OCI-LY7 (cell line): Measurements from ENCODE around the gene CENPU.

Experiments
- EZH2phosphoT487 ChIP-seq: fragments of 200-600 bp; sonication (generic); IDR thresholded peaks from 2 replicates; pipeline ENCODE4 v1.6.1; 2018; ENCODE audit warnings: low read depth, borderline replicate concordance, mild to moderate bottlenecking, mixed run types, antibody characterized with exemption, low read length, moderate library complexity, mixed read lengths
- TF ChIP-seq, protein P1 (sequence below): fragments of 200-600 bp; sonication (generic); conservative IDR thresholded peaks from 2 replicates; pipeline ENCODE4 v1.5.1; 2014; ENCODE audit warnings: mild to moderate bottlenecking, antibody characterized with exemption, low read length, moderate library complexity, mixed read lengths

DNA sequence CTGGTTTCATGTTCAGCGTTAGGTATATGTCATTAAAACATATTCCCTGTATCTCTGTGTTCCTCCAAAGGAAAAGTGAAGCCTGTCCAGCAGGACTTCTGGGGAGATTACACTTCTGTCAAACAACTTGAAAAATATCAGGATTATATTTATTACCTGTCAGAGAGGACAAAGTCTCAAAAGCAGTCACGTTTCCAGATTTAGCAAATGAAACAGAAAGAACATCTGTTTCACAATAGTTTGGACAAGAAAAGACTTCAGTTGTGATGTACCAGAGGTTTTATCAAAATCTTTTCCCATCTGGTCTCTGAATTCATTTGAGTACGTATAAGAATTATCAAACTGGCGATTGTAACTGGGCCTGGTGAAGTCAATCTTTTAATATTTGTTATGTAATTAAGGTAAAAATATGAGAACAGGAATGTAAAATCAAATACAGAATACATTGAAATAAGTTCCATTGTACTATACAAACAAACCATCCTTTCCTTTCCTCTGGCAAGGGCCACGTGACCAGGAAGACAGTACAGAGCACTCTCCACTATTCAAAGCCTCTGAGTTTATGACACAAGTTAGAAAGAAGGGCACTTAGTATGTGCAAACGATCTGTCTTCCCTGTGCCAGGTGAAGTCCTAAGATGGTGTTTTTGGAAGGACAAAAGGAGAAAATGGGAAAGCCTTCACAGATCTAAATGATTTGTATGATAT, 87.8 kb downstream of the CENPU start:
- TF ChIP-seq, protein P1, sequence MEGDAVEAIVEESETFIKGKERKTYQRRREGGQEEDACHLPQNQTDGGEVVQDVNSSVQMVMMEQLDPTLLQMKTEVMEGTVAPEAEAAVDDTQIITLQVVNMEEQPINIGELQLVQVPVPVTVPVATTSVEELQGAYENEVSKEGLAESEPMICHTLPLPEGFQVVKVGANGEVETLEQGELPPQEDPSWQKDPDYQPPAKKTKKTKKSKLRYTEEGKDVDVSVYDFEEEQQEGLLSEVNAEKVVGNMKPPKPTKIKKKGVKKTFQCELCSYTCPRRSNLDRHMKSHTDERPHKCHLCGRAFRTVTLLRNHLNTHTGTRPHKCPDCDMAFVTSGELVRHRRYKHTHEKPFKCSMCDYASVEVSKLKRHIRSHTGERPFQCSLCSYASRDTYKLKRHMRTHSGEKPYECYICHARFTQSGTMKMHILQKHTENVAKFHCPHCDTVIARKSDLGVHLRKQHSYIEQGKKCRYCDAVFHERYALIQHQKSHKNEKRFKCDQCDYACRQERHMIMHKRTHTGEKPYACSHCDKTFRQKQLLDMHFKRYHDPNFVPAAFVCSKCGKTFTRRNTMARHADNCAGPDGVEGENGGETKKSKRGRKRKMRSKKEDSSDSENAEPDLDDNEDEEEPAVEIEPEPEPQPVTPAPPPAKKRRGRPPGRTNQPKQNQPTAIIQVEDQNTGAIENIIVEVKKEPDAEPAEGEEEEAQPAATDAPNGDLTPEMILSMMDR = no peak
- TF ChIP-seq EZH2phosphoT487 = no peak
